ENCODE measurements around the gene NFKBIE. TPM values are rescaled to one million over a fixed set of nuclear protein-coding genes. Genes with fewer than 3 reads are reported as not detected.

The NFKBIE gene
- 6.7 TPM for total RNA-seq

GRCh38 chr6:44265007-44265721 is at the start of gene NFKBIE:
TSS of gene NFKBIE (minus strand) at chr6:44265551. CDS start at chr6:44265346, 205 bp downstream.

DNA sequence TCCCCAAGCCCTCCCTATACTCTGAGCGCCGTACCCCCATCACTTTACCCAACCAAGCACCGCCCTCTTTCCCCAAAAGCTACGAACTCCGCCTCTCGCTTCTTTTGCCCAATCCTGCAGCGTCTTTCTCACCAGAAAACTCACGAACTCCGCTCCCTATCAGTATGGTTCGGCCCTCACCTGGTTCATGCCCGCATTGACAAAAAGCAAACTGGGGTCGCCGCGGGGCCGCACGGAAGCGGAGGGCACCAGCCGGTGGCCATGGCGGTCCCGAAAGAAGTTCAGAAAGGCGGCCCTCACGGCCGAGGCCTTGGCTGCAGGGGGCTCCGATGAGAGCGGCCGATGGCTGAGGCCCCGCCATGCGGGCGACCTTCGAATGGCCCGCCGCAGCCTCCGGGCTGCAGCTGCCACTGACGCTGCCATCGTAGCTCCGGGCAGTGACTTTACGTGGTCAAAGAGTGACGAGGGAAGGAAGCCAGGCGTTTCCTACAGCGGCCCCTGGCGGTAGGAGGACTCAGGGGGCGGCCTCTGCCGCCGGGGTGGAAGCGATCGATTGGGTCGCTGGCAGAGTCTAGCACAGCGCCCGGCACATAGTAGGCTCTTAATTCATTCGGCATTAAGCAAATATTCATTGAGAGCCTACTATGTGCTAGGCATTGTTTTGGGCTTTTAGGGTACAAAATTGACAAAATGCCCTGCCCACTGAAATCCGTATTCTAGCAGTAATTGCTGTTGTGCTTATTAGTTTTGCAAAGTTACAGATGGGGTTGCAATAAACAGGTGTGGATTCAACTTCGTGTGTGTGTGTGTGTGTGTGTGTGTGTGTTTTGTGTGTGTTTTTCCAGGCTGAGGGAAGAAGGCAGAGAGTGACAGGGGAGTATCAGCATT is 47.8 kb upstream of the NFKBIE start, which contains the start of gene AARS2:
TSS of gene AARS2 (minus strand) at position 447 of the 888 bp plus-strand sequence. CDS start at position 423, 24 bp downstream.

GRCh38 chr6:44269921-44270525 is 4.7 kb upstream of the NFKBIE start, which contains the start of gene TMEM151B:
TSS of gene TMEM151B (plus strand) at chr6:44270450. CDS start at chr6:44270743, 293 bp downstream.

GRCh38 chr6:44257025-44257752 is 8.2 kb downstream of the NFKBIE start, which contains the start of gene SLC35B2:
TSS of gene SLC35B2 (minus strand) at chr6:44257528. CDS start at chr6:44257410, 118 bp downstream.

DNA sequence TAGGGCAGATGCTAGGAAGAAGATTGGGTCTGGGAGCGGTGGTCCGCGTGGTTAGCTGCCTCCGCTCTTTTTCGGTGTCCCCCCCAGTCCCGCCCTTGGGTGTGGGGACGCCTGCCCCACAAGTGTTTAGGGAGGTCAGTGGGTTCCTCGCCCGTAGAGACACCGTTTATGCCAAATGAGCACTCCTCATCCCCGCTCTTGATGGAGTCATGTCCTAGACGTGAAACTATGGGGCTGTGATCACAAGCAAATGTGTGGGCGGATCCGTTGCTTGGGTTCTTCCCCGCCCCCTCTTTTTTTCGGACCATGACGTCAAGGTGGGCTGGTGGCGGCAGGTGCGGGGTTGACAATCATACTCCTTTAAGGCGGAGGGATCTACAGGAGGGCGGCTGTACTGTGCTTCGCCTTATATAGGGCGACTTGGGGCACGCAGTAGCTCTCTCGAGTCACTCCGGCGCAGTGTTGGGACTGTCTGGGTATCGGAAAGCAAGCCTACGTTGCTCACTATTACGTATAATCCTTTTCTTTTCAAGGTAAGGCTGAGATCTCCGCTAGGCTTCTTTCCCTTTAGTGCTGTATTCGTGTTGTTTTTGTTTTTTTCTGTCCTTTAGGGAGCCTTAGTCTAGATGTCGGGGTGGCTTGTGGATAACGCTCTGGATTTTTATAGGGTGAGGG is 18.6 kb downstream of the NFKBIE start, which contains the start of gene HSP90AB1:
TSS of gene HSP90AB1 (plus strand) at position 439 of the 675 bp plus-strand sequence. CDS start 1,529 bp downstream, outside the sequence.

GRCh38 chr6:44223319-44224028 is 41.9 kb downstream of the NFKBIE start, which contains the start of gene SLC29A1:
TSS of gene SLC29A1 (plus strand) at chr6:44223595. CDS start at chr6:44227314, 3,719 bp downstream.

DNA sequence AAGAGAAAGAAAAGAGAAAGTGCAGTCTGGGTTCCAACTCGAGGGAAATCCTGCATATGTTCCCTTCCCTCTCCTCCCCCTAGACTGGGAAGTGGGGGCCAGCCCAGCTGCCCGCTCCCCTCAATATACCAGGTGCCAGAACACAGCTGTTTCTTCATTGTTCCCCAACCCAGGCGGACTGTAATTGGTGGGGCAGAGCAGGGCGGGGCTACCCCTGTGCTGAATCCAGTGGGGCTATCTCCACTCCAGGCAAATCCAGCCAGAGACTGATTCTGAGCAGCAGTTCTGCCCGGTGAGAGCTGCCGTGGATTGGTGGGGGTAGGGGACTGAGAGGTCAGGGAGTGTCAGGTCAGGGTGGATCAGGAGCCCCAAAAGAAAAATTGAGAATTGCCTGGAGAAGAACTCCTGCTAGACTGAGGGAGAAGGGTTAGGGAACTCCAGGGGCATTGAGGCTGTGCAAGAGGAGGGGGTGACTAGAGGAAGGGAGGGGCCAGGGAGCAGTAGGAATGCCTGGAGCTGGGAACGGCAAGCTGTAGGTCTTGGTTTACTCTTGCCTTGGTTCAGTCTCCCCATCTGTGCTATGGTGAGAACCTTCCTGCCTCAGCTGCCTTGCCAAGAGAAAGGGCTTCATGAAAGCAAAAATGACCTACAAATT is 48.5 kb downstream of the NFKBIE start, which contains the start of gene MYMX:
TSS of gene MYMX (plus strand) at position 250 of the 655 bp plus-strand sequence. CDS start 546 bp downstream, outside the sequence.

Small RNA genes lying within 50 kb of the gene (small RNA-seq; reads per million reads assigned to genes)
- not detected for gene RN7SL811P

Other genes with a start within 250 kb of the NFKBIE start
- 39.7 TPM for gene MRPL14, start 138.1 kb downstream of the NFKBIE start, total RNA-seq
- 60.9 TPM for gene TMEM63B, start 138.0 kb downstream of the NFKBIE start, total RNA-seq
- gene CAPN11, start 106.7 kb downstream of the NFKBIE start, total RNA-seq: not detected
- gene MYMX, start 48.6 kb downstream of the NFKBIE start, total RNA-seq: not detected
- 15.9 TPM for gene SLC29A1, start 42.0 kb downstream of the NFKBIE start, total RNA-seq
- 534 TPM for gene HSP90AB1, start 18.4 kb downstream of the NFKBIE start, total RNA-seq
- gene SLC35B2, start 8.0 kb downstream of the NFKBIE start, total RNA-seq: 33.2 TPM
- gene TMEM151B, start 4.9 kb upstream of the NFKBIE start, total RNA-seq: 40.8 TPM
- gene AARS2, start 47.8 kb upstream of the NFKBIE start, total RNA-seq: 11.8 TPM
- 1.2 TPM for gene SPATS1, start 77.1 kb upstream of the NFKBIE start, total RNA-seq
- 37.4 TPM for gene CDC5L, start 122.2 kb upstream of the NFKBIE start, total RNA-seq